WTC11 (cell line): ENCODE data around the gene ZC3H12D. TPM values are rescaled to one million over a fixed set of nuclear protein-coding genes. Genes with fewer than 3 reads are reported as not detected.

Experiments
- ATAC-seq: fragments of 200-7000 bp; cut with Tn5 transposase; 2 replicates; pipeline ENCODE4 v1.10.0; 2021; ENCODE audit warnings: mild to moderate bottlenecking, moderate library complexity
- CTCF ChIA-PET: fragments of 300-600 bp; sonication (Branson Sonifier 250); formaldehyde crosslinking; loops from one replicate; lab custom pipeline; 2021; ENCODE audit warnings: antibody characterized with exemption; lab: Charles Lee
- POLR2A ChIA-PET: fragments of 350-600 bp; sonication (Branson Sonifier 250); formaldehyde crosslinking; loops from one replicate; lab custom pipeline; 2021; ENCODE audit warnings: antibody characterized with exemption; lab: Charles Lee
- DNase-seq: peaks from one replicate; pipeline ENCODE4 v3.0.0; 2021; ENCODE audit warnings: low spot score
- H3K27ac Mint-ChIP-seq: 2 replicates; pipeline ENCODE4 v1.8.0; 2021; ENCODE audit warnings: mixed read lengths
- H3K27me3 Mint-ChIP-seq: 2 replicates; pipeline ENCODE4 v1.8.0; 2021; ENCODE audit warnings: low read depth, mild to moderate bottlenecking, moderate library complexity, mixed read lengths
- H3K36me3 Mint-ChIP-seq: 2 replicates; pipeline ENCODE4 v1.8.0; 2021; ENCODE audit warnings: mixed read lengths
- H3K4me1 Mint-ChIP-seq: 2 replicates; pipeline ENCODE4 v1.8.0; 2022; ENCODE audit warnings: mixed read lengths
- H3K4me3 Mint-ChIP-seq: 2 replicates; pipeline ENCODE4 v1.8.0; 2021; ENCODE audit warnings: mild to moderate bottlenecking, moderate library complexity, mixed read lengths
- H3K9me3 Mint-ChIP-seq: 2 replicates; pipeline ENCODE4 v1.8.0; 2021; ENCODE audit warnings: mixed read lengths
- ATF1 ChIP-seq: sonication (generic); formaldehyde crosslinking; IDR thresholded peaks from 2 replicates; pipeline ENCODE4 v1.8.1; 2023; ENCODE audit warnings: mild to moderate bottlenecking, moderate library complexity, missing genetic modification reagents
- ELF4 ChIP-seq: sonication (generic); formaldehyde crosslinking; IDR thresholded peaks from 2 replicates; pipeline ENCODE4 v1.8.1; 2022; ENCODE audit warnings: low read depth, mild to moderate bottlenecking, moderate library complexity, missing genetic modification reagents
- ESRRA ChIP-seq: sonication (generic); formaldehyde crosslinking; IDR thresholded peaks from 2 replicates; pipeline ENCODE4 v1.8.1; 2022; ENCODE audit warnings: mild to moderate bottlenecking, missing genetic modification reagents, borderline replicate concordance
- ETV6 ChIP-seq: sonication (generic); formaldehyde crosslinking; IDR thresholded peaks from 2 replicates; pipeline ENCODE4 v1.8.1; 2022; ENCODE audit warnings: mild to moderate bottlenecking, missing genetic modification reagents
- NFATC4 ChIP-seq: fragments of 250-450 bp; sonication (Bioruptor Pico); IDR thresholded peaks from 2 replicates; pipeline ENCODE4 v1.9.0; 2021; ENCODE audit warnings: mild to moderate bottlenecking
- NFYB ChIP-seq: sonication (generic); formaldehyde crosslinking; conservative IDR thresholded peaks from 2 replicates; pipeline ENCODE4 v1.8.0; 2022; ENCODE audit warnings: low read depth, missing genetic modification reagents
- PRRX2 ChIP-seq: fragments of 250-450 bp; sonication (Bioruptor Pico); IDR thresholded peaks from 2 replicates; pipeline ENCODE4 v1.8.0; 2021; ENCODE audit warnings: mild to moderate bottlenecking
- ZNF317 ChIP-seq: sonication (generic); formaldehyde crosslinking; IDR thresholded peaks from 2 replicates; pipeline ENCODE4 v1.8.1; 2023; ENCODE audit warnings: low read depth, mild to moderate bottlenecking, moderate library complexity, missing genetic modification reagents, borderline replicate concordance
- ZNF396 ChIP-seq: fragments of 250-450 bp; sonication (Bioruptor Pico); IDR thresholded peaks from 2 replicates; pipeline ENCODE4 v1.8.0; 2021; ENCODE audit warnings: mild to moderate bottlenecking, moderate library complexity, borderline replicate concordance
- total RNA-seq: library from RNA; stranded (reverse); gene quantifications from 3 replicates; pipeline ENCODE4 v1.2.3, GENCODE V29; 2021
- TF ChIP-seq, protein P1 (sequence below): sonication (generic); formaldehyde crosslinking; IDR thresholded peaks from 2 replicates; pipeline ENCODE4 v1.8.1; 2023; ENCODE audit warnings: mild to moderate bottlenecking, missing genetic modification reagents
- TF ChIP-seq, protein P2 (sequence below): sonication (generic); formaldehyde crosslinking; IDR thresholded peaks from 2 replicates; pipeline ENCODE4 v1.8.1; 2022; ENCODE audit warnings: missing genetic modification reagents, borderline replicate concordance
- TF ChIP-seq, protein P3 (sequence below): sonication (generic); formaldehyde crosslinking; IDR thresholded peaks from 2 replicates; pipeline ENCODE4 v1.8.1; 2023; ENCODE audit warnings: mild to moderate bottlenecking, moderate library complexity, missing genetic modification reagents
- TF ChIP-seq, protein P4 (sequence below): sonication (generic); formaldehyde crosslinking; IDR thresholded peaks from 2 replicates; pipeline ENCODE4 v1.8.1; 2023; ENCODE audit warnings: mild to moderate bottlenecking, missing genetic modification reagents, moderate library complexity
- TF ChIP-seq, protein P5 (sequence below): sonication (generic); formaldehyde crosslinking; IDR thresholded peaks from 2 replicates; pipeline ENCODE4 v1.8.1; 2022; ENCODE audit warnings: low read depth, missing genetic modification reagents, borderline replicate concordance
- TF ChIP-seq, protein P6 (sequence below): sonication (generic); formaldehyde crosslinking; conservative IDR thresholded peaks from 2 replicates; pipeline ENCODE4 v1.8.1; 2023; ENCODE audit warnings: mild to moderate bottlenecking, low read depth, missing genetic modification reagents, moderate library complexity

Gene ZC3H12D
- total RNA-seq, 1 experiment from 2014 or later, result 0.13 TPM

DNA sequence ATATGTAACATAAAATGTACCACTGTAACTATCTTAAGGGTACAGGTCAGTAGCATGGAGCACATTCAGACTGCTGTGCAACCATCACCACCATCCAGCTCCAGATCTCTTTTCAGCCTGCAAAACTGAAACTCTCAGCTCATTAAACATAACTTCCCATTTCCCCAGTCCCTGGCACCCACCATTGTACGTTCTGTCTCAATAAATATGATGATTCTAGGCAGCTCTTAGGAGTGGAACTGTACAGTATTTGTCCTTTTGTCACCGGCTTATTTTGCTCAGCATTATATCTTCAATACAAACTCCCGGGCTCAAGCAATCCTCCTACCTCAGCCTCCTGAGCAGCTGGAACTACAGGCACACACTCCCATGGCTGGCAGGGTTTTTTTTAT, 1.5 kb downstream of the ZC3H12D start:
- DNase-seq, result no peak
- ChIA-PET POLR2A (no interaction called here), CTCF (no interaction called here)
- Mint-ChIP-seq H3K4me1 (peaks cover 16% of the 10 kb centered on the region), H3K9me3 (no peaks in the 10 kb centered on the region), H3K36me3 (no peaks in the 10 kb centered on the region), H3K27me3 (no peaks in the 10 kb centered on the region), H3K27ac (no peak overlapping the region), H3K4me3 (no peak overlapping the region)
- TF ChIP-seq, protein P1, sequence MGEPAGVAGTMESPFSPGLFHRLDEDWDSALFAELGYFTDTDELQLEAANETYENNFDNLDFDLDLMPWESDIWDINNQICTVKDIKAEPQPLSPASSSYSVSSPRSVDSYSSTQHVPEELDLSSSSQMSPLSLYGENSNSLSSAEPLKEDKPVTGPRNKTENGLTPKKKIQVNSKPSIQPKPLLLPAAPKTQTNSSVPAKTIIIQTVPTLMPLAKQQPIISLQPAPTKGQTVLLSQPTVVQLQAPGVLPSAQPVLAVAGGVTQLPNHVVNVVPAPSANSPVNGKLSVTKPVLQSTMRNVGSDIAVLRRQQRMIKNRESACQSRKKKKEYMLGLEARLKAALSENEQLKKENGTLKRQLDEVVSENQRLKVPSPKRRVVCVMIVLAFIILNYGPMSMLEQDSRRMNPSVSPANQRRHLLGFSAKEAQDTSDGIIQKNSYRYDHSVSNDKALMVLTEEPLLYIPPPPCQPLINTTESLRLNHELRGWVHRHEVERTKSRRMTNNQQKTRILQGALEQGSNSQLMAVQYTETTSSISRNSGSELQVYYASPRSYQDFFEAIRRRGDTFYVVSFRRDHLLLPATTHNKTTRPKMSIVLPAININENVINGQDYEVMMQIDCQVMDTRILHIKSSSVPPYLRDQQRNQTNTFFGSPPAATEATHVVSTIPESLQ (CRISPR knock-in tag), result no peak
- TF ChIP-seq ZNF396, result no peak
- no peak for ATAC-seq

DNA sequence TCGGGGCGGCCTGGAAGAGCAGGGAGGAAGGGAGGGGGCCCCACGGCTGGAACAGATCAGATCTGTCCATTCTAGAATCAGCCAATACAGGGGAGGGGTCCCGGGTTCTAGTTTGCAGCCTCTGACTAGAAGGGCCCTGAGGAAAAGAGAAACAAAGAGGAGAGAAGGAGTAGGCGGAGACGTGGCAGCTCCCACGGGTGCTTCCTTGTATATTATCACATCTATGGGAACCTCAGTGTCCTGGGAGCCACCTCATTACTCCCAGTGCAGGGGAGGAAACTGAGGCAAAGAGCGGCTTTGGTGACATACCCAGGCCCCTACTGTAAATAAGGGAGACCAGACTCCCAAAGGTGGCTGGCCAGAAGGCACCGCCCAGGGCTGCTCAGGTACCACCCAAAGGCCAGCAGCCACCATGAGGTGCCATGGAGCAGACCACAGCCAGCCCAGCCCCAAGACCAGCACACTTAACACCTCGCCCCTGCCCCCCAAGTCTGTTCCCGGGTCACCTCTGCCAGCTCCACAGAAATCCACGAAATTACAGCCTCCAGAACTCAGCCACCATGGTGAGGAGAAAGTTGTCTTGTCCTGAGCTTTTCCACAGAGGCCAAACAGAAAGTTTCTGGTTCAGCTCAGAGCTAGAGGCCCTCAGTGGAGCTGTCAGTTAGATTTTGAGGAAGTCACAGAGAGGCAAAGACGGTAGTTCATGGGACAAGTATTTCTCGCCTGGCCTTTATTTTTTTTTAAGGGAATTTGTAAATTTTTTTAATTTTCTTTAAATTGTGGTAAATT, 2.1 kb downstream of the ZC3H12D start:
- Mint-ChIP-seq H3K9me3 (no peaks in the 10 kb centered on the region), H3K27ac (no peak overlapping the region), H3K4me3 (no peak overlapping the region), H3K36me3 (no peaks in the 10 kb centered on the region), H3K27me3 (no peaks in the 10 kb centered on the region), H3K4me1 (peaks cover 16% of the 10 kb centered on the region)
- TF ChIP-seq, protein P2, sequence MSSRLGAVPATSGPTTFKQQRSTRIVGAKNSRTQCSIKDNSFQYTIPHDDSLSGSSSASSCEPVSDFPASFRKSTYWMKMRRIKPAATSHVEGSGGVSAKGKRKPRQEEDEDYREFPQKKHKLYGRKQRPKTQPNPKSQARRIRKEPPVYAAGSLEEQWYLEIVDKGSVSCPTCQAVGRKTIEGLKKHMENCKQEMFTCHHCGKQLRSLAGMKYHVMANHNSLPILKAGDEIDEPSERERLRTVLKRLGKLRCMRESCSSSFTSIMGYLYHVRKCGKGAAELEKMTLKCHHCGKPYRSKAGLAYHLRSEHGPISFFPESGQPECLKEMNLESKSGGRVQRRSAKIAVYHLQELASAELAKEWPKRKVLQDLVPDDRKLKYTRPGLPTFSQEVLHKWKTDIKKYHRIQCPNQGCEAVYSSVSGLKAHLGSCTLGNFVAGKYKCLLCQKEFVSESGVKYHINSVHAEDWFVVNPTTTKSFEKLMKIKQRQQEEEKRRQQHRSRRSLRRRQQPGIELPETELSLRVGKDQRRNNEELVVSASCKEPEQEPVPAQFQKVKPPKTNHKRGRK (CRISPR knock-in tag), result no peak
- TF ChIP-seq ETV6 (CRISPR knock-in tag), result no peak
- TF ChIP-seq NFYB (CRISPR knock-in tag), result no peak
- no peak for TF ChIP-seq NFATC4
- TF ChIP-seq, protein P3, sequence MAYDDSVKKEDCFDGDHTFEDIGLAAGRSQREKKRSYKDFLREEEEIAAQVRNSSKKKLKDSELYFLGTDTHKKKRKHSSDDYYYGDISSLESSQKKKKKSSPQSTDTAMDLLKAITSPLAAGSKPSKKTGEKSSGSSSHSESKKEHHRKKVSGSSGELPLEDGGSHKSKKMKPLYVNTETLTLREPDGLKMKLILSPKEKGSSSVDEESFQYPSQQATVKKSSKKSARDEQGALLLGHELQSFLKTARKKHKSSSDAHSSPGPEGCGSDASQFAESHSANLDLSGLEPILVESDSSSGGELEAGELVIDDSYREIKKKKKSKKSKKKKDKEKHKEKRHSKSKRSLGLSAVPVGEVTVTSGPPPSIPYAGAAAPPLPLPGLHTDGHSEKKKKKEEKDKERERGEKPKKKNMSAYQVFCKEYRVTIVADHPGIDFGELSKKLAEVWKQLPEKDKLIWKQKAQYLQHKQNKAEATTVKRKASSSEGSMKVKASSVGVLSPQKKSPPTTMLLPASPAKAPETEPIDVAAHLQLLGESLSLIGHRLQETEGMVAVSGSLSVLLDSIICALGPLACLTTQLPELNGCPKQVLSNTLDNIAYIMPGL (CRISPR knock-in tag), result no peak
- TF ChIP-seq, protein P4, sequence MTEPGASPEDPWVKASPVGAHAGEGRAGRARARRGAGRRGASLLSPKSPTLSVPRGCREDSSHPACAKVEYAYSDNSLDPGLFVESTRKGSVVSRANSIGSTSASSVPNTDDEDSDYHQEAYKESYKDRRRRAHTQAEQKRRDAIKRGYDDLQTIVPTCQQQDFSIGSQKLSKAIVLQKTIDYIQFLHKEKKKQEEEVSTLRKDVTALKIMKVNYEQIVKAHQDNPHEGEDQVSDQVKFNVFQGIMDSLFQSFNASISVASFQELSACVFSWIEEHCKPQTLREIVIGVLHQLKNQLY, result no peak
- no peak for TF ChIP-seq PRRX2
- no peak for TF ChIP-seq ZNF317 (CRISPR knock-in tag)
- no peak for TF ChIP-seq ATF1
- TF ChIP-seq, protein P5, sequence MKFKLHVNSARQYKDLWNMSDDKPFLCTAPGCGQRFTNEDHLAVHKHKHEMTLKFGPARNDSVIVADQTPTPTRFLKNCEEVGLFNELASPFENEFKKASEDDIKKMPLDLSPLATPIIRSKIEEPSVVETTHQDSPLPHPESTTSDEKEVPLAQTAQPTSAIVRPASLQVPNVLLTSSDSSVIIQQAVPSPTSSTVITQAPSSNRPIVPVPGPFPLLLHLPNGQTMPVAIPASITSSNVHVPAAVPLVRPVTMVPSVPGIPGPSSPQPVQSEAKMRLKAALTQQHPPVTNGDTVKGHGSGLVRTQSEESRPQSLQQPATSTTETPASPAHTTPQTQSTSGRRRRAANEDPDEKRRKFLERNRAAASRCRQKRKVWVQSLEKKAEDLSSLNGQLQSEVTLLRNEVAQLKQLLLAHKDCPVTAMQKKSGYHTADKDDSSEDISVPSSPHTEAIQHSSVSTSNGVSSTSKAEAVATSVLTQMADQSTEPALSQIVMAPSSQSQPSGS (CRISPR knock-in tag), result no peak
- TF ChIP-seq ESRRA (CRISPR knock-in tag), result no peak
- TF ChIP-seq ELF4 (CRISPR knock-in tag), result no peak
- TF ChIP-seq, protein P6, sequence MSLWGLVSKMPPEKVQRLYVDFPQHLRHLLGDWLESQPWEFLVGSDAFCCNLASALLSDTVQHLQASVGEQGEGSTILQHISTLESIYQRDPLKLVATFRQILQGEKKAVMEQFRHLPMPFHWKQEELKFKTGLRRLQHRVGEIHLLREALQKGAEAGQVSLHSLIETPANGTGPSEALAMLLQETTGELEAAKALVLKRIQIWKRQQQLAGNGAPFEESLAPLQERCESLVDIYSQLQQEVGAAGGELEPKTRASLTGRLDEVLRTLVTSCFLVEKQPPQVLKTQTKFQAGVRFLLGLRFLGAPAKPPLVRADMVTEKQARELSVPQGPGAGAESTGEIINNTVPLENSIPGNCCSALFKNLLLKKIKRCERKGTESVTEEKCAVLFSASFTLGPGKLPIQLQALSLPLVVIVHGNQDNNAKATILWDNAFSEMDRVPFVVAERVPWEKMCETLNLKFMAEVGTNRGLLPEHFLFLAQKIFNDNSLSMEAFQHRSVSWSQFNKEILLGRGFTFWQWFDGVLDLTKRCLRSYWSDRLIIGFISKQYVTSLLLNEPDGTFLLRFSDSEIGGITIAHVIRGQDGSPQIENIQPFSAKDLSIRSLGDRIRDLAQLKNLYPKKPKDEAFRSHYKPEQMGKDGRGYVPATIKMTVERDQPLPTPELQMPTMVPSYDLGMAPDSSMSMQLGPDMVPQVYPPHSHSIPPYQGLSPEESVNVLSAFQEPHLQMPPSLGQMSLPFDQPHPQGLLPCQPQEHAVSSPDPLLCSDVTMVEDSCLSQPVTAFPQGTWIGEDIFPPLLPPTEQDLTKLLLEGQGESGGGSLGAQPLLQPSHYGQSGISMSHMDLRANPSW, result no peak
- no peak for DNase-seq
- CTCF ChIA-PET, result no interaction called here
- ATAC-seq, result no peak
- POLR2A ChIA-PET, result no interaction called here
